ENCODE results near the gene PXDN.

Gene PXDN

GRCh38 chr2:1601471-1602277, 142.6 kb downstream of the PXDN start:
- H3K4me3 Mint-ChIP-seq: no peak overlapping the region
- H3K27me3 Mint-ChIP-seq: peaks cover 4% of the 10 kb centered on the region
- no peaks in the 10 kb centered on the region for H3K9me3 Mint-ChIP-seq
- no peaks in the 10 kb centered on the region for H3K4me1 Mint-ChIP-seq (ENCODE audit: low read depth)
- DNase-seq: no peak
- H3K36me3 Mint-ChIP-seq (ENCODE audit: low read depth): no peaks in the 10 kb centered on the region
- no peak overlapping the region for H3K27ac Mint-ChIP-seq

DNA sequence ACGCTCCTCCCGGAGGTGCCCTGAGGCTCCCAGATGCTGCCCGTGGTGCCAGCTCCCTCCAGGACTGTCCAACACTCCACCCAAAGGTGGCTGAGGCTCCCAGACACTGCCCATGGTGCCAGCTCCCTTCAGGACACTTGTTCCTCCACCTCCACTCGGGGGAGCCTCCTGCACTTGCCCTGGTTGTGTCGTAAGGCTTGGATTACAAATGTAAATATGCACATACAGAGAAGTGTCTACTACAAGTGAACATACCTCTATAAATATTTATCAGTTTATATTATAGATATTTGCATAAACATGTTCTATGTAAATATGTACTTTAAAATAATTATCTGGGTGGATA, 143.3 kb downstream of the PXDN start:
- H3K4me1 Mint-ChIP-seq (ENCODE audit: low read depth): no peaks in the 10 kb centered on the region
- H3K27me3 Mint-ChIP-seq: no peaks in the 10 kb centered on the region
- no peaks in the 10 kb centered on the region for H3K9me3 Mint-ChIP-seq
- no peaks in the 10 kb centered on the region for H3K36me3 Mint-ChIP-seq (ENCODE audit: low read depth)
- H3K27ac Mint-ChIP-seq: no peak overlapping the region
- no peak for DNase-seq
- H3K4me3 Mint-ChIP-seq: no peak overlapping the region

DNA sequence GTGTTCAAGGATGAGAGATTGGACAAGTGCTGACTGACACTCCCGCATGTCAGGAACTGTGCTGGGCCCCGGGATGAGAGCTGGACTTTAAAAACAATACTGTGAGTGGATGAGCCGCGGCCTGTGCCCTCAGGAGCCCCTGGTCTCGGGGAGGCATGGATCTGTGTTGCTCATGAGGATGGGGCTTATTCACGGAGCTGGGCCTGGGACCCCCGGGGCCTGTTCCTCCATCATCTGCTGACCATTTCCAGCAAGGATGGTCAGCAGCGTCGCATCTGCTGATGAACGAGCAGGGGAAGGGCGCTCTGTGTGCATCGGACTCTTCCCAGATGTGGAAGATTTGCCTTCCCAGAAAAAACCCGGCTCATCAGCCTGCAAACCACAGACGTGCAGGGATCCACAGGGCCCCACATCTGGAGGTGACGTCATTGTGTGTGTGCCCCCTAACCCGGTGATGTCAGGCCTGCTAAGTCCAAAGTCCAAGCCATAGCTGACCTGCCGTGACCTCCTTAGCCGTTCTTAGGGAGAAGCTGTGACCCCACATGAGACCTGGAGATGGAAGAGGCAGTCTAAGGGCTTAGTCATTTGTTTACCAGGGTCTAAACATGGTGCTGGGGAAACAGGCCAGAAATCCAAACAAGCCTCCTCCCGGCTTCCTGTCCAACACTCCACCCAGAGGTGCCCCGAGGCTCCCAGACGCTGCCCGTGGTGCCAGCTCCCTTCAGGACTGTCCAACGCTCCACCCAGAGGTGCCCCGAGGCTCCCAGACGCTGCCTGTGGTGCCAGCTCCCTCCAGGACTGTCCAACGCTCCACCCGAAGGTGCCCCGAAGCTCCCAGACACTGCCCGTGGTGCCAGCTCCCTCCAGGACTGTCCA, 143.9 kb downstream of the PXDN start:
- no peak overlapping the region for H3K27ac Mint-ChIP-seq
- no peaks in the 10 kb centered on the region for H3K4me1 Mint-ChIP-seq (ENCODE audit: low read depth)
- no peak overlapping the region for H3K4me3 Mint-ChIP-seq
- DNase-seq: no peak
- no peaks in the 10 kb centered on the region for H3K27me3 Mint-ChIP-seq
- H3K9me3 Mint-ChIP-seq: no peaks in the 10 kb centered on the region
- no peaks in the 10 kb centered on the region for H3K36me3 Mint-ChIP-seq (ENCODE audit: low read depth)

DNA sequence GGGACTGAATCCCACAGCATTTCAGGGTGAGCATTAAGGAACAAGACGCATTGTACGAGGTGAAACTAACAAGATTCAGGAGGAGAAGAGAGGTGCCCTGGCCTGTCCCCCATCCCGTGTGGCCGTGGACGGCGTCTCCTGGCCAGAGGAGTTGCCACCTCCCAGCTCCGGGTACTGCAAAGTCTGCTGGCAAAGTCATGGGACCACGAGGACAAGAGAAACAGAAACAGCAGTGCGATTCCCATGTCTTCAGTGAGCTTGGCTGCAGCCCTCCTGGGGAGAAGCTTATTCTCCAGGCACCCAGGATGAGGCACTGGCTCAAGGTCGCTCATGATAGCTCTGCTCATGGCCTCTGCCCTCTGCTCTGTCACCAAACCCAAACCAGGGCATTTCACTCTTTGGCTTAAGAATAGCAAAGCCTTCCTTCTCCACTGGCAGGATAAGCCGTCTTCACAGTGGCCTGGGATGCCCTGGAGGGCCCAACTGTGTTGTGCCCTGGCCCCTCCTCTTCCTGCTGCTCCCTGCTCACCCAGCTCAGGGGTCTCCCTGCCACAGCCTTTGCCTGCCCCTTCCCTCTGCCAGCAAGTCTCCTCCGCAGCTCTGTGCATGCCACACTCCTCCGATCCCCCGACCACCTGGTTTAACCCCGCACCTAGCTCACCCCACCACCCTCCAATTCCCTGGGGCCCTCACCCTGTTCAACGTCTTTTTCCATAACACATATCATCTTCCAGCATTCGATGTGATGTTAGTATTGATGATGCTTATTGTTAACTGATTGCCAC, 144.8 kb downstream of the PXDN start:
- Mint-ChIP-seq H3K36me3 (ENCODE audit: low read depth) (no peaks in the 10 kb centered on the region), H3K4me1 (ENCODE audit: low read depth) (no peaks in the 10 kb centered on the region), H3K27ac (no peak overlapping the region), H3K27me3 (no peaks in the 10 kb centered on the region), H3K9me3 (no peaks in the 10 kb centered on the region), H3K4me3 (no peak overlapping the region)
- DNase-seq: no peak

DNA sequence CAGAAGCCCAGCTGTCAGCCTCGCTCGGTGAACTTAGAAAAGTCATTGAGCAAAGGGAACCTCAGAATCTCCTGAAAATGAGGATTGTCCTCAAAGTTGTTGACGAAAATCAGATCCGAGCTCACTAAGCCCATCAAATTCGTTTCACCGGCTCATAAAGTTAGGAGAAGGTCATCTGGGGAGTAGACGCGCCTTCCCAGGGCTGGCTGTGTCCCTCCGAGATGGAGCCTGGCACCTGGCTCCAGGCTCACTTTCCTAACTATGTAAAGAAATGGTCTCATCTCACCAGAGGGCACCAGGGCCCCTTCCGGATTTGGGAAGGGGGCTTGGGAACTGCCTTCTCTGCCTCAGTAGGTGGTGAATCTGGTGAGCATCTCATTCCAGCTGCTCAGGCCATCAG, 145.5 kb downstream of the PXDN start:
- H3K27ac Mint-ChIP-seq: no peak overlapping the region
- no peaks in the 10 kb centered on the region for H3K9me3 Mint-ChIP-seq
- H3K36me3 Mint-ChIP-seq (ENCODE audit: low read depth): no peaks in the 10 kb centered on the region
- peaks cover 3% of the 10 kb centered on the region for H3K4me1 Mint-ChIP-seq (ENCODE audit: low read depth)
- no peak for DNase-seq
- no peak overlapping the region for H3K4me3 Mint-ChIP-seq
- no peaks in the 10 kb centered on the region for H3K27me3 Mint-ChIP-seq

DNA sequence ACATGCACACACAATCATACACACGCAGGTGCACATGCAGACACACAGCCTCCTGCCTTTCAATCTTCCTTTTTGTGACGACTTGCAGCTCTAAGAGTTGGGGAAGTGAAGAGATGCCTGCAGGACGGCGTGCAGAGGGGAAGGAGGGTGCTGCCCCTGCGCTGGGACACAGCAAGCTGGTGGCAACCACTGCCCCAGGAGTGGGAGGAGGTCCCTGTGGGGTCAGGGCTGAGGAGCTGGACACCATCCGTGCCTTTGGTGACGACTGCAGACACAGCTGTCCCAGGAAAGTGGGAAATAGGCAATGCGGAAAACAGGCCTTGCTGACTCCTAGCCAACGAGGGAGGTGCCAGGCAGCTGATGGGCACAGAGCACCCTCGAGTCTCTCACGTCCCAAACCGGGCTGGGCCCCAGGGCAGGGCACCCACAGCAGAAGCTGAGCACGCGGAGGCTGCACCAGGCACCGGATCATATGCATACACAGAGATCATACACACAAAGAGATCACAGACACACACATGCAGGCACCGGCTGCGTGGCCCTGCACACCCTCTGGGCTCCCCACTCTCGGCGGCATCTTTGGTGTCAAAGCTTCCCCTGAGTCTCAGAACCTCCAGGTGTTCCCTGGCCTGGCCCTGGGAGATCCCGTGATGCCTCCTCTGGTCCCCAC, 146.1 kb downstream of the PXDN start:
- no peak overlapping the region for H3K27ac Mint-ChIP-seq
- H3K36me3 Mint-ChIP-seq (ENCODE audit: low read depth): no peaks in the 10 kb centered on the region
- H3K9me3 Mint-ChIP-seq: no peaks in the 10 kb centered on the region
- H3K4me1 Mint-ChIP-seq (ENCODE audit: low read depth): peaks cover 3% of the 10 kb centered on the region
- no peak for DNase-seq
- H3K4me3 Mint-ChIP-seq: no peak overlapping the region
- H3K27me3 Mint-ChIP-seq: no peaks in the 10 kb centered on the region

DNA sequence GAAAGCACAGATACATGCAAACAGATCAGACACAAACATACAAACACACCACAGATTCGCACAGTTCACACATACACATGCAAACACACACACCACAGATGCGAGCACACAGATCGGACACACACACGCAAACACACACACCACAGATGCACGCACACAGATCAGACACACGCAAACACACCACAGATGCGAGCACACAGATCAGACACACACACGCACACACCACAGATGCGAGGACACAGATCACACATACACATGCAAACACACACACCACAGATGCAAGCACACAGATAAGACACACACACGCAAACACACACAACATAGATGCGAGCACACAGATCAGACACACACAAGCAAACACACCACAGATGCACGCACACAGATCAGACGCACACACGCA, 149.0 kb downstream of the PXDN start:
- Mint-ChIP-seq H3K9me3 (no peaks in the 10 kb centered on the region), H3K36me3 (ENCODE audit: low read depth) (no peaks in the 10 kb centered on the region), H3K27ac (no peak overlapping the region), H3K27me3 (peaks cover 12% of the 10 kb centered on the region), H3K4me1 (ENCODE audit: low read depth) (peaks cover 3% of the 10 kb centered on the region), H3K4me3 (no peak overlapping the region)
- DNase-seq: no peak

- Mint-ChIP-seq H3K4me3 (no peak overlapping the region), H3K36me3 (ENCODE audit: low read depth) (no peaks in the 10 kb centered on the region), H3K27ac (no peak overlapping the region), H3K4me1 (ENCODE audit: low read depth) (peaks cover 3% of the 10 kb centered on the region), H3K27me3 (peaks cover 19% of the 10 kb centered on the region), H3K9me3 (no peaks in the 10 kb centered on the region)
- no peak for DNase-seq
Measured at GRCh38 chr2:1594373-1595171, 149.7 kb downstream of the PXDN start.

- no peak overlapping the region for H3K4me3 Mint-ChIP-seq
- no peaks in the 10 kb centered on the region for H3K9me3 Mint-ChIP-seq
- H3K27ac Mint-ChIP-seq: no peak overlapping the region
- H3K27me3 Mint-ChIP-seq: peaks cover 23% of the 10 kb centered on the region
- no peak for DNase-seq
- H3K36me3 Mint-ChIP-seq (ENCODE audit: low read depth): no peaks in the 10 kb centered on the region
- H3K4me1 Mint-ChIP-seq (ENCODE audit: low read depth): peaks cover 3% of the 10 kb centered on the region
Measured at GRCh38 chr2:1594123-1594372, 150.3 kb downstream of the PXDN start.

DNA sequence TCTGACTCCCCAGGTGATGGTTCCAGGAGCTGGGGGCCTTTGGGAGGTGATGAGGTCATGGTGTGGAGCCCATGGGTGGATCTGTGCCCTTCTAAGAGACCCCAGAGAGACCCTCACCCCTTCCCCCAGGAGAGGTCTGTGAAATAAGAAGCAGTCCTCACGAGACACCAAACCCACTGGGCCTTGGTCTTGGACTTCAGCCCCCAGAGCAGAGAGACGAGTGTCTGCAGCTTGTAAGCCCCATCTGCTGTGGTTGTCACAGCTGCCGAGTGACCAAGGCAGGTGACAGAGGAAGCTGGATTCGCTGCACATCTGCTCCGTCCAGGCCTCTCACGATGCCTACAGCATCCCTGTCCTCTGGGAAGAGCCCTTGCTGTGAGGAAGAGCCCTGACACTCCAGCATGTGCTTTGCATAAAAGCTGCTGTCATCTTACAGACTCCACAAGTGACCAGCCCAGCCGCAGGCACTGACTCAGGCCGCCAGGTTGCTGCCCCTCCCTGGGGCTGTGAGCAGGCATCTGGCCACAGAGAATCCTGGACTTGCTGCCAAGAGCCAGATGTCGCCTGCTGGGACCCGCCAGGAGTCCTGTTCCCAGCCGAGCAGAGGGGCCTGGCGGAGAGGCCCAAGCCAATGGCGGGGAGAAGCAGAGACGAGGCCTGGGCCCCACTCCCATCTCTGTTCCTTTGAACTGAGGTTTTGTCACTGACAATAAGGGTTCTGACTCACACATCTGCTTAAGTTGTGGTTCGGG, 150.8 kb downstream of the PXDN start:
- H3K9me3 Mint-ChIP-seq: no peaks in the 10 kb centered on the region
- H3K27me3 Mint-ChIP-seq: peaks cover 23% of the 10 kb centered on the region
- no peaks in the 10 kb centered on the region for H3K36me3 Mint-ChIP-seq (ENCODE audit: low read depth)
- no peak overlapping the region for H3K27ac Mint-ChIP-seq
- no peak overlapping the region for H3K4me3 Mint-ChIP-seq
- H3K4me1 Mint-ChIP-seq (ENCODE audit: low read depth): peaks cover 3% of the 10 kb centered on the region
- no peak for DNase-seq

- Mint-ChIP-seq H3K4me1 (ENCODE audit: low read depth) (peaks cover 3% of the 10 kb centered on the region), H3K27me3 (peaks cover 23% of the 10 kb centered on the region), H3K36me3 (ENCODE audit: low read depth) (no peaks in the 10 kb centered on the region), H3K27ac (no peak overlapping the region), H3K9me3 (no peaks in the 10 kb centered on the region), H3K4me3 (no peak overlapping the region)
- DNase-seq: no peak
Measured at GRCh38 chr2:1591978-1592907, 152.1 kb downstream of the PXDN start.

- Mint-ChIP-seq H3K9me3 (no peaks in the 10 kb centered on the region), H3K4me3 (no peak overlapping the region), H3K27me3 (peaks cover 23% of the 10 kb centered on the region), H3K27ac (no peak overlapping the region), H3K4me1 (ENCODE audit: low read depth) (peaks cover 3% of the 10 kb centered on the region), H3K36me3 (ENCODE audit: low read depth) (no peaks in the 10 kb centered on the region)
- no peak for DNase-seq
Measured at GRCh38 chr2:1591461-1591770, 152.9 kb downstream of the PXDN start.
